Naive thymus-derived CD8-positive, alpha-beta T cell (primary cell): ENCODE measurements around the gene TSR3. TPM values are rescaled to one million over a fixed set of nuclear protein-coding genes. Genes with fewer than 3 reads are reported as not detected.

Experiments used
- ATAC-seq, 2 donors: fragments of 150-1000 bp; cut with Tn5 transposase in 1 of 2; sonication (Bioruptor Pico), chemical (Tn5 transposase) in 1 of 2; 1 replicate in 1 of 2; 2 replicates in 1 of 2; pipeline ENCODE4 v1.10.0; 2021; ENCODE audit warnings: mild to moderate bottlenecking in 2 of 2, moderate library complexity in 2 of 2
- POLR2A ChIA-PET: fragments of 350-600 bp; sonication (Branson Sonifier 250); formaldehyde crosslinking; loops from one replicate; lab custom pipeline; 2021; ENCODE audit warnings: antibody characterized with exemption; lab: Charles Lee
- DNase-seq, 10 donors: peaks; one replicate each; pipeline versions ENCODE4 v3.0.0 to v3.0.0-alpha.2; 2020 to 2022
- H3K27ac Mint-ChIP-seq, 10 donors: one replicate each; pipeline ENCODE4 v1.8.0; 2020 to 2022; ENCODE audit warnings: mild to moderate bottlenecking in 10 of 10, mixed read lengths in 10 of 10, moderate library complexity in 4 of 10, inconsistent platforms in 1 of 10
- H3K27me3 Mint-ChIP-seq, 5 donors: one replicate each; pipeline ENCODE4 v1.8.0; 2021 to 2022; ENCODE audit warnings: mixed read lengths in 5 of 5
- H3K36me3 Mint-ChIP-seq, 3 donors: one replicate each; pipeline ENCODE4 v1.8.0; 2020 to 2022; ENCODE audit warnings: mixed read lengths in 3 of 3, mild to moderate bottlenecking in 2 of 3, inconsistent platforms in 1 of 3
- H3K4me1 Mint-ChIP-seq, 4 donors: one replicate each; pipeline ENCODE4 v1.8.0; 2021 to 2022; ENCODE audit warnings: mixed read lengths in 4 of 4
- H3K4me3 Mint-ChIP-seq, 10 donors: one replicate each; pipeline ENCODE4 v1.8.0; 2020 to 2022; ENCODE audit warnings: mild to moderate bottlenecking in 10 of 10, mixed read lengths in 10 of 10, moderate library complexity in 6 of 10, inconsistent platforms in 1 of 10
- H3K9me3 Mint-ChIP-seq, 9 donors: one replicate each; pipeline ENCODE4 v1.8.0; 2020 to 2022; ENCODE audit warnings: mixed read lengths in 9 of 9, mild to moderate bottlenecking in 3 of 9, inconsistent platforms in 1 of 9, moderate library complexity in 1 of 9
- polyA plus RNA-seq, 3 donors: library from polyadenylated mRNA; unstranded; fragments of 300-500 nt; fragmentation: Illumina TruSeq; gene quantifications; one replicate each; pipeline ENCODE4 v1.2.3, GENCODE V29; 2021
- total RNA-seq, 8 experiments: library from RNA in 2 of 8; stranded (reverse) in 2 of 8; gene quantifications; one replicate each; pipeline ENCODE4 v1.2.3 and lab custom pipeline; 2021 to 2026

Gene TSR3
- total RNA-seq (10 to 100 TPM; 37.1 to 41.2 TPM), polyA plus RNA-seq (10 to 100 TPM; 88.8 to 99.4 (median 96.3) TPM), total RNA-seq (lab: John Stamatoyannopoulos, UW) (15.3 to 51.8 (median 32.4) reads per million in 6 experiments)

- peak; percentile 75 to 92 (median 86) for DNase-seq
- peak within 1 kb of the TSS; percentile 73 to 91 (median 86) for H3K4me3 Mint-ChIP-seq
- peak; percentile 85 to 89 for ATAC-seq
- peaks cover 16 to 44% (median 37%) of the 10 kb centered on the region in 4 donors for H3K4me1 Mint-ChIP-seq
- POLR2A ChIA-PET = interaction anchor here (0.7 to 1.2 kb wide), 5 partner anchors 9 to 46 kb away, joined by 3 to 11 read pairs (median 3); partner anchors contain the start of gene UBE2I
- peaks cover 0 to 11% (median 0%) of the 10 kb centered on the region in 3 donors for H3K36me3 Mint-ChIP-seq
- no peaks in the 10 kb centered on the region for H3K27me3 Mint-ChIP-seq
- H3K9me3 Mint-ChIP-seq = peaks cover 0 to 2% (median 0%) of the 10 kb centered on the region in 9 donors
- peak within 1 kb of the TSS; percentile 74 to 90 (median 82) for H3K27ac Mint-ChIP-seq
These were observed at the start of gene TSR3, which contains the start of gene GNPTG for GRCh38 chr16:1351582-1352362. TSR3 (minus strand) TSS chr16:1351878; CDS start chr16:1351804, 74 bp downstream. GNPTG (plus strand) TSS chr16:1351931; CDS start chr16:1351966, 35 bp downstream.

DNA sequence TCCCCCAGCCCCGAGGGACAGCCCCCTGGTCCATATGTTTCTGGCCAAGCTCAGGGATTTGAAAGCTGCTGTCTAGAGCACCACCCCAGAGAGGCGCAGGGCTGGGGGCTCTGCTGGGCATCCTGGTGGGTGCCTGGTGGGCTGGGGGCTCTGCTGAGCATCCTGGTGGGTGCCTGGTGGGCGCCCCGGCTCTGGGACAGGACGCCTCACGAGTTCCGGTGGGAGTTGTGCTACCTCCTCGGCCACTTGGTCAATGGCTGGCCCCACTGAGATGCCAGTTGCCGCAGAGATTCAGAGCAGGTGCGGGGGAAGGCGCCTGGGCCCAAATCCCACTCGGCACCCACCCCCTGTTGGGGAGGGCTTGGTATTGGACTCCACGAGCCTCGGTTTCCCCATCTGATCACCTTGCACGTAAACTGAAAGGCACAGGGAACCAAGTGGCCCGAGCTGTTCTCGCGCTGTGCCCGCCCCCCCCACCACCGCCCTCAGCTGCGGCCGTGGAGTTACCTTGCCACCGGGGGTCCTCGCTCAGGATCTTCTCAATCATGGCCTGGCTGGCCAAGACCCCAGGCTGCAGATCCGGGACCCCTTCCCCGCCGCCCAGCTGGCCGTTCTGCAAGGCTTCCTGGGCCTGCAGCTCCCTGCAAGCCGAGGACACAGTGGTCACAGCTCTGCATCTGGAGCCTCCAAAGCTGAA lies 49.5 kb upstream of the TSR3 start:
- no peak for ATAC-seq

GRCh38 chr16:1398826-1399581 lies 47.3 kb upstream of the TSR3 start:
- DNase-seq (no peak), ATAC-seq (no peak)
- Mint-ChIP-seq H3K4me3 (no peak overlapping the region), H3K9me3 (no peaks in the 10 kb centered on the region), H3K4me1 (peaks cover 2 to 16% (median 6%) of the 10 kb centered on the region in 4 donors), H3K27me3 (no peaks in the 10 kb centered on the region), H3K27ac (peak overlapping the region in 1 of 10 donors; percentile 16), H3K36me3 (peaks cover 0 to 63% (median 2%) of the 10 kb centered on the region in 3 donors)
- POLR2A ChIA-PET = interaction anchor here (1.4 kb wide), 1 partner anchor 9 kb away, joined by 4 read pairs; no protein-coding TSS in a partner anchor

More for the DNA sequence above, 49.5 kb upstream of the TSR3 start:
- POLR2A ChIA-PET = interaction anchor here (0.5 kb wide), 1 partner anchor 48 kb away, joined by 4 read pairs; no protein-coding TSS in a partner anchor
- Mint-ChIP-seq H3K4me3 (no peak overlapping the region), H3K4me1 (peaks cover 5 to 28% (median 7%) of the 10 kb centered on the region in 4 donors), H3K9me3 (no peaks in the 10 kb centered on the region), H3K36me3 (peaks cover 0 to 55% (median 2%) of the 10 kb centered on the region in 3 donors), H3K27me3 (no peaks in the 10 kb centered on the region), H3K27ac (no peak overlapping the region)
- no peak for DNase-seq

DNA sequence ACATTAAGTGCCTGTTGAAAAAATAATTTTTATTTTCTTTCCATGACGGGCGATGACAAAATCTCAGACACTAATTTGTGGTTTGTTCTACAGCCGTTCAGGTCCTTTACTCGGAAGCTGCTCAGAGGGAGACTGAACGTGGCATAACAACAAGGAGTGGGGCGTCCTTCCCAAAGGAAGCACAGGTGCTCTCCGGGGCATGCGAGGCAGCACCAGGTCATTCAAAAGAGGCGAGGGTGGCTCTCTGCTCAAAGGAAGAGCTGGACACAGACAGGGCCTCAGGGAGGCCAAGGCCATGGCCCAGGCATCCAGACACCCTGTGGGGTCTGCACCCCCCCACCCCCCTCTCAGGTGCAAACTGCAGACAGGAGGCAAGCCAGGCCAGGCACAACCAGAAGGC lies 46.7 kb upstream of the TSR3 start:
- no peaks in the 10 kb centered on the region for H3K27me3 Mint-ChIP-seq
- H3K36me3 Mint-ChIP-seq = peaks cover 0 to 62% (median 2%) of the 10 kb centered on the region in 3 donors
- DNase-seq = no peak
- ATAC-seq = no peak
- no peaks in the 10 kb centered on the region for H3K9me3 Mint-ChIP-seq
- H3K27ac Mint-ChIP-seq = peak overlapping the region in 1 of 10 donors; percentile 16
- H3K4me3 Mint-ChIP-seq = no peak overlapping the region
- H3K4me1 Mint-ChIP-seq = peaks cover under 1 to 13% (median 4%) of the 10 kb centered on the region in 4 donors
- POLR2A ChIA-PET = interaction anchor here (1.4 kb wide), 1 partner anchor 10 kb away, joined by 4 read pairs; no protein-coding TSS in a partner anchor

GRCh38 chr16:1397779-1398178 lies 46.1 kb upstream of the TSR3 start:
- peak overlapping the region in 1 of 10 donors; percentile 16 for H3K27ac Mint-ChIP-seq
- peaks cover 0 to 60% (median 2%) of the 10 kb centered on the region in 3 donors for H3K36me3 Mint-ChIP-seq
- H3K4me1 Mint-ChIP-seq = peaks cover 0 to 11% (median 2%) of the 10 kb centered on the region in 4 donors
- ATAC-seq = no peak
- POLR2A ChIA-PET = interaction anchor here (1.4 kb wide), 1 partner anchor 10 kb away, joined by 4 read pairs; no protein-coding TSS in a partner anchor
- DNase-seq = no peak
- no peaks in the 10 kb centered on the region for H3K9me3 Mint-ChIP-seq
- H3K27me3 Mint-ChIP-seq = no peaks in the 10 kb centered on the region
- H3K4me3 Mint-ChIP-seq = no peak overlapping the region

DNA sequence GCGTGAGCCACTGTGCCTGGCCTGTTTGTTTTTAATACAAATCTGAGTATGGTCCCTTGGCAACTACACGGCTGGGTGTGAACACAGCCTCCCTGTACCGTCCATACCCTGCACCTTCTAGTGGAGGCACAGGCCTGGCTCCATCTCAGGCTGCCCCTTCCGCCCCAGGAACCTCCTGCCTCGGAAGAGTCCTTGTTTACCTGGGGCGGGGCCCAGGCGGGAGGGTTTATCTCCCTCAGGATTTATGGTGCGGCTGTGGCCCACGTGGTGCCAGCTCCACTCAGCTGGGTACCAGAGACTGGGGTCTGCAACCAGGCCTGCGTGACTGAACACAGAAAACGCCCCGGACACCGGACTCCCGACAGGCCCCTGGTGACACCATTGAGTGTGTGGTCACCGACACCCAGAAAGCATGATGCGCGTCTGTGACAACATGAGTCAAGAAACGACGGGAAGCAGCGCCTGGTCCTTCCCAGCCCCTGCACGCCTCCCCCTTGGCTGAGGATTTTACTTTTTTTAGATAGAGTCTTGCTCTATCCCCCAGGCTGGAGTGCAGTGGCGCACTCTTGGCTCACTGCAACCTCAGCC lies 43.9 kb upstream of the TSR3 start:
- Mint-ChIP-seq H3K27me3 (no peaks in the 10 kb centered on the region), H3K27ac (no peak overlapping the region), H3K36me3 (peaks cover 0 to 60% (median 2%) of the 10 kb centered on the region in 3 donors), H3K9me3 (no peaks in the 10 kb centered on the region), H3K4me3 (no peak overlapping the region), H3K4me1 (peaks cover 0 to 7% (median 0%) of the 10 kb centered on the region in 4 donors)
- DNase-seq (no peak), ATAC-seq (no peak)
- POLR2A ChIA-PET = no interaction called here

- no peak overlapping the region for H3K27ac Mint-ChIP-seq
- no peaks in the 10 kb centered on the region for H3K9me3 Mint-ChIP-seq
- DNase-seq = no peak
- POLR2A ChIA-PET = no interaction called here
- H3K4me1 Mint-ChIP-seq = peaks cover 0 to 5% (median 0%) of the 10 kb centered on the region in 4 donors
- no peaks in the 10 kb centered on the region for H3K27me3 Mint-ChIP-seq
- no peak overlapping the region for H3K4me3 Mint-ChIP-seq
- peaks cover 0 to 62% (median 7%) of the 10 kb centered on the region in 3 donors for H3K36me3 Mint-ChIP-seq
- ATAC-seq = no peak
These were observed 42.8 kb upstream of the TSR3 start for GRCh38 chr16:1394367-1394951.

DNA sequence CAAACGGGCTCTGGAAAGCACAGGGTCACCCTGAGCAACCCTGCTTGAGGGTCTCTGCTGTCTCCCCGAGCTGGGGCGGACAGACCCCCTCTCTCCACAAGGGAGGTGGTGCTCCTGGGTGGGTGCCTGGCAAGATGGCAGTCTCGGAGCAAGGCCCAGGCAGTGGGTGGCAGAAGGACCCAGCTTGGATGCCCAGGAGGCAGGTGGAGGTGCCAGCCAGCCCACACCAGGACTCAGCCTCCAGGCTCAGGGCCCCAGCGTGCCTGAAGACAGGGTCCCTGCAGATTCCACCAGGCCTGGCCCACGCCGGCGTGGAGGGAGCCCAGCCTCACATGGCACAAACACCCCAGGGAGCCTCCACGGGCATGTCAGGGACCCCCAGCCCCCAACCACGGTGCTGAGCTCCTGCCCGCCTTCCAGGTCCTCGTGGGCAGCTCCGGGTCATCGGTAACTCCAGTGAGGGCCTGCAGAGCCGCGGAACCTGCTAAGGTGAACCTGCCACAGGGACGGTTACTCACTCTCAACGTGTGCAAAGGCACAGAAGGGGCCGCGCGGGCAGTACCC lies 42.0 kb upstream of the TSR3 start:
- peaks cover 0 to 5% (median 0%) of the 10 kb centered on the region in 4 donors for H3K4me1 Mint-ChIP-seq
- no peaks in the 10 kb centered on the region for H3K9me3 Mint-ChIP-seq
- peaks cover 0 to 58% (median 6%) of the 10 kb centered on the region in 3 donors for H3K36me3 Mint-ChIP-seq
- DNase-seq (no peak), ATAC-seq (no peak)
- POLR2A ChIA-PET = no interaction called here
- H3K27me3 Mint-ChIP-seq = no peaks in the 10 kb centered on the region
- H3K4me3 Mint-ChIP-seq = no peak overlapping the region
- H3K27ac Mint-ChIP-seq = no peak overlapping the region

DNA sequence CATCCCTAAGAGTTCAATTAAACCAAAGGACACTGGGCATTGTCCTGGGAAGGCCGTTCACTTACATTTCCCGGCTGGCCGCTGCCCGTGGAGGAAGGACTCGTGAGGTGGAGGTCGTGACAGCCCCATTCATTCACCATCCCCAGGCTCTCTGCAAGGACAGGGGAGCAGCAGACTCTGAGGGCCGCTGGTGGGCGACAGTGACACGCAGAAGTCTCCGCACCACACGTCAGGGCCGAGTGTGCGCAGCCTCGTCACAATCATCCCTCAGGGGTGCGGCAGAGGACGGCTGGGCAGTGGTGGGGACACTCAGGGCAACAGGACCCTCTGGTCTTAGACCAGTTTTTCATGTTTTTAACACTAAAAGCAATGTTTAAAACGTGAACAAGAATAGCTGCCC lies 41.1 kb upstream of the TSR3 start:
- no peak overlapping the region for H3K4me3 Mint-ChIP-seq
- H3K4me1 Mint-ChIP-seq = peaks cover 0 to 5% (median 0%) of the 10 kb centered on the region in 4 donors
- no peaks in the 10 kb centered on the region for H3K9me3 Mint-ChIP-seq
- peak overlapping the region in 2 of 10 donors; percentile 10 to 19 for H3K27ac Mint-ChIP-seq
- ATAC-seq (no peak), DNase-seq (no peak)
- no peaks in the 10 kb centered on the region for H3K27me3 Mint-ChIP-seq
- peaks cover 0 to 53% (median 6%) of the 10 kb centered on the region in 3 donors for H3K36me3 Mint-ChIP-seq
- POLR2A ChIA-PET = no interaction called here

GRCh38 chr16:1390239-1390779 lies 38.6 kb upstream of the TSR3 start:
- Mint-ChIP-seq H3K27ac (peak overlapping the region in 1 of 10 donors; percentile 79), H3K4me1 (peaks cover 0 to 2% (median 0%) of the 10 kb centered on the region in 4 donors), H3K4me3 (no peak overlapping the region), H3K36me3 (peaks cover 0 to 50% (median 6%) of the 10 kb centered on the region in 3 donors), H3K27me3 (no peaks in the 10 kb centered on the region), H3K9me3 (no peaks in the 10 kb centered on the region)
- DNase-seq (no peak), ATAC-seq (no peak)
- POLR2A ChIA-PET = no interaction called here

DNA sequence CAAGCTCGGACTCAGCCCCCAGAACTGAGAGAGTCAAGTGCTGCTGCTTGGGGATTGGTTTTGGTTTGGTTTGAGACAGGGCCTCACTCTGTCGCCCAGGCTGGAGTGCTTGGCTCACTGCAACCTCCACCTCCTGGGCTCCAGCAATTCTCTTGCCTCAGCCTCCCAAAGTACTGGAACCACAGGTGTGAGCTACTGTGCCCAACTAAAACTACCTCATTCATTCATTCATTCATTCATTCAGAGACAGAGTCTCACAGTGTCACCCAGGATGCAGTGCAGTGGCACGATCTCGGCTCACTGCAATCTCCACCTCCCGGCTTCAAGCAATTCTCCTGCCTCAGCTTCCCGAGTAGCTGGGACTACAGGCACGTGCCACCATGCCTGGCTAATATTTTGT lies 38.1 kb upstream of the TSR3 start:
- POLR2A ChIA-PET = no interaction called here
- no peak for ATAC-seq

More for the DNA sequence above, 38.1 kb upstream of the TSR3 start:
- Mint-ChIP-seq H3K27me3 (no peaks in the 10 kb centered on the region), H3K4me1 (peaks cover 0 to 2% (median 1%) of the 10 kb centered on the region in 4 donors), H3K36me3 (peaks cover 0 to 53% (median 8%) of the 10 kb centered on the region in 3 donors), H3K4me3 (no peak overlapping the region), H3K27ac (no peak overlapping the region), H3K9me3 (no peaks in the 10 kb centered on the region)
- no peak for DNase-seq
